Measurements from ENCODE around the gene CD33.

GRCh38 chr19:51211833-51212232 is 13.0 kb upstream of the CD33 start:
- TF ChIP-seq CTCF (IDR thresholded peaks at IDR 0.05): no peak
- no peak for TF ChIP-seq POLR2A (IDR thresholded peaks at IDR 0.05)

All from prostate gland (tissue), 2 donors.